T-helper 2 cell treated with Interferon-gamma antibody and Interleukin-4, amounts not matched to agents 5 μg/mL and 100 μg/mL, for 36 hours (primary cell): ENCODE data around the gene CNTLN.
"Not testable (repeated sequence)": the region's sequence is repeated elsewhere in the genome, so short reads cannot be mapped to it uniquely, and the experiment has no call there.

Experiments used
- DNase-seq: peaks from one replicate; pipeline ENCODE4 v3.0.0; 2021; ENCODE audit warnings: low spot score
- H3K27ac Mint-ChIP-seq: one replicate; pipeline ENCODE4 v1.8.0; 2021; ENCODE audit warnings: mild to moderate bottlenecking, mixed read lengths
- H3K27me3 Mint-ChIP-seq: one replicate; pipeline ENCODE4 v1.8.0; 2021; ENCODE audit warnings: low read depth, mixed read lengths
- H3K36me3 Mint-ChIP-seq: one replicate; pipeline ENCODE4 v1.8.0; 2021; ENCODE audit warnings: low read depth, mixed read lengths
- H3K4me1 Mint-ChIP-seq: one replicate; pipeline ENCODE4 v1.8.0; 2021; ENCODE audit warnings: low read depth, mixed read lengths
- H3K4me3 Mint-ChIP-seq: one replicate; pipeline ENCODE4 v1.8.0; 2022; ENCODE audit warnings: mild to moderate bottlenecking, moderate library complexity, mixed read lengths
- H3K9me3 Mint-ChIP-seq: one replicate; pipeline ENCODE4 v1.8.0; 2021; ENCODE audit warnings: mixed read lengths

The CNTLN gene

DNA sequence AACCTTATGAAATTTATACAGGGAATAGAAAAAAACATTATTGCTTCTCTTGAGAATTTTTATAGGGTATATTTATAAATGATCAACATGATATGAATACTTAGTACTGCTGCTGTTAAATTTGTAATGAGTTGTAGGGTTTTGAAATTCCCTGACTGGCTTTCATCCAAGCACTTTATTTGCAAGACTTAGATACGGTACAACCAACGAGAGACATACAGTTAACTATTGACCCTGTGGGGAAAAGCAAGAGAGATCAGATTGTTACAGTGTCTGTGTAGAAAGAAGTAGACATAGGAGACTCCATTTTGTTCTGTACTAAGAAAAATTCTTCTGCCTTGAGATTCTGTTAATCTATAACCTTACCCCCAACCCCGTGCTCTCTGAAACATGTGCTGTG lies 310.3 kb downstream of the CNTLN start:
- not testable (repeated sequence) for H3K4me3 Mint-ChIP-seq, DNase-seq, H3K27me3 Mint-ChIP-seq, H3K27ac Mint-ChIP-seq, H3K9me3 Mint-ChIP-seq, H3K36me3 Mint-ChIP-seq, H3K4me1 Mint-ChIP-seq

- Mint-ChIP-seq H3K27me3 (no peaks in the 10 kb centered on the region), H3K4me1 (no peaks in the 10 kb centered on the region), H3K27ac (no peak overlapping the region), H3K36me3 (no peaks in the 10 kb centered on the region), H3K4me3 (no peak overlapping the region), H3K9me3 (no peaks in the 10 kb centered on the region)
- no peak for DNase-seq
Measured at GRCh38 chr9:17453751-17454150, 318.9 kb downstream of the CNTLN start.

DNA sequence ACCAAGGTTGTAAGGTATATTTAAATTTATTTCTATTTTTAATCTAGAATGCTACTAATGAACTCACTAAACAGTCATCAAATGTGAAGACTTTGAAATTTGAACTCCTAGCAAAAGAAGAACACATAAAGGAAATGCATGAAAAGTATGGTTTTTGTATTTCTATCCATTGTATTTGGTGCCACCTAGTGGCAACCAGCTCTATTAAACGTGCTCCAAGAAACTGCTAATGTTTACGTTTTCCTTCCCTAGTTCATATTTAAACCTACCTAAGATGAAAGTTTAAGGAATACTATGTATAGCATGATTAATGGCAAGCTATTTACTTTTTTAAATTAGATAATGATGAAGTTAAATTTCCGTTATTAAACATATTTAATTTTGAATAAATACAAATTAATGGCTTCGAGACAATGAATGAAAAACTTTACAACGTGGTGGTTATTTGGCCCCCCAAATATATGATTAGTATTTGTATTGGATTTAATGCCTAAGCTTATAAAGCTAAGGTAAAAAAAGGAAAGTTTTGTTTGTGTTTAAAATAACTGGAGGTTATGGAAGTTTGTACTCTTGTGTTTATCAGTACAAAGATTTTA lies 328.1 kb downstream of the CNTLN start:
- no peaks in the 10 kb centered on the region for H3K4me1 Mint-ChIP-seq
- no peaks in the 10 kb centered on the region for H3K27me3 Mint-ChIP-seq
- H3K36me3 Mint-ChIP-seq = no peaks in the 10 kb centered on the region
- no peak for DNase-seq
- no peak overlapping the region for H3K27ac Mint-ChIP-seq
- H3K4me3 Mint-ChIP-seq = no peak overlapping the region
- no peaks in the 10 kb centered on the region for H3K9me3 Mint-ChIP-seq

DNA sequence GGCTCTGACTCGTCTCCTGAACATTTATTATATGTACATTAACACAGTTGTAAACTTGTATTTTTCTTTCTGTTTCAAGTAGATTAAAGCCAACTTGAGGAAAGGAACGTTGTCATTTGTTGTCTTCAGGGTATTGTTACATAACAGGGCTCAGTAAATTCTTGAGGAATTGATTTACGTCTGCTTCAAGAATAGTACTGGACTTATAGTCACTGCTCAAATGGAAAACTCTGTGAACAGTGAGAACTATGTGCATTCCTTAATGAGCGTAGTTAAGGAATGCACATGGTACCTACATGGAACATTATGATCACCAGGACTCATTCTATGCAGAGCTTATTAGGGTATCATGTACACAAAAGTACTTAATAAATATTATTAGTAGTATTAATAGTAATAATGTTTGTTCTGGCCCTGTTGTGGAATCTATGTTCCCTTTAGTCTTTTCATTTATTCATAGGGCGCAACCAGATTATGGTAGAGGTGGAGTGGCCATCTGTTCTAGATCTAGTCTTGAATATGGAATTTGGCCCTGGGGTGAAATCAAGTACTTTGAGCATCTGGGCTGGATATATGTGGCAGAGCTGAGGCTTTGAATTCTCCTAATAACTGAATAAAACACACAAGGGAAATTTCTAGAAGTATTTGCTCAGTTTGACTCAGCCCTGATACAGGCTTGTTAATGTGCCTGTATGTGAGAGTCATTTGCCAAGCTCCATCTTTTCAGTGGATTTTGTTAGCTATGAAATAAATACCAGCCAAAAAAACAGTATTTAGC lies 335.4 kb downstream of the CNTLN start:
- Mint-ChIP-seq H3K9me3 (no peaks in the 10 kb centered on the region), H3K27ac (no peak overlapping the region), H3K4me1 (no peaks in the 10 kb centered on the region), H3K27me3 (no peaks in the 10 kb centered on the region), H3K4me3 (no peak overlapping the region), H3K36me3 (no peaks in the 10 kb centered on the region)
- no peak for DNase-seq

DNA sequence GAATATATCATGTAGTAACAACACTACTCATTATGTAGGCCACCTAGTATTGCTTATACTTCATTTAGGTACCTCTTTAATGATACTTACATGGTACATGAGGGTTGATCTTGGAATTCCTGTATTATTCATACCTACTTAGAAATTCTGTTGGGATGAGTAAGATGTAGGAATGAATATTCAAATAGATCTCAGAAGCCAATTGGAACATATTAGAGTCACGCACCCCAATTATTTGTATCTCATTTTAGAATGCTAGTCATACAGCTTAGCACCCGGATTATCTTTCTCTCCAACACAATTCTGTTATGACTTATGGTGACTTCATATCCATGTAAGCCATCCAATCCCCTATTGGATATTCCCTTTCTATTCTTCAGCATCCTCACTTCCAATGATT lies 337.3 kb downstream of the CNTLN start:
- Mint-ChIP-seq H3K27ac (no peak overlapping the region), H3K9me3 (no peaks in the 10 kb centered on the region), H3K27me3 (no peaks in the 10 kb centered on the region), H3K4me3 (no peak overlapping the region), H3K36me3 (no peaks in the 10 kb centered on the region), H3K4me1 (no peaks in the 10 kb centered on the region)
- no peak for DNase-seq

GRCh38 chr9:17476401-17476800 lies 341.6 kb downstream of the CNTLN start:
- Mint-ChIP-seq H3K4me1 (no peaks in the 10 kb centered on the region), H3K9me3 (no peaks in the 10 kb centered on the region), H3K36me3 (no peaks in the 10 kb centered on the region), H3K27ac (no peak overlapping the region), H3K27me3 (no peaks in the 10 kb centered on the region), H3K4me3 (no peak overlapping the region)
- no peak for DNase-seq

- Mint-ChIP-seq H3K4me1 (no peaks in the 10 kb centered on the region), H3K9me3 (no peaks in the 10 kb centered on the region), H3K27ac (no peak overlapping the region), H3K27me3 (no peaks in the 10 kb centered on the region), H3K36me3 (no peaks in the 10 kb centered on the region), H3K4me3 (no peak overlapping the region)
- DNase-seq = no peak
Measured at GRCh38 chr9:17477816-17478215, 343.0 kb downstream of the CNTLN start.

GRCh38 chr9:17480966-17481365 lies 346.1 kb downstream of the CNTLN start:
- no peaks in the 10 kb centered on the region for H3K9me3 Mint-ChIP-seq
- H3K27me3 Mint-ChIP-seq = no peaks in the 10 kb centered on the region
- no peak overlapping the region for H3K27ac Mint-ChIP-seq
- no peaks in the 10 kb centered on the region for H3K36me3 Mint-ChIP-seq
- no peak overlapping the region for H3K4me3 Mint-ChIP-seq
- no peaks in the 10 kb centered on the region for H3K4me1 Mint-ChIP-seq
- DNase-seq = no peak

- no peaks in the 10 kb centered on the region for H3K4me1 Mint-ChIP-seq
- H3K4me3 Mint-ChIP-seq = no peak overlapping the region
- no peaks in the 10 kb centered on the region for H3K36me3 Mint-ChIP-seq
- H3K9me3 Mint-ChIP-seq = no peaks in the 10 kb centered on the region
- no peak overlapping the region for H3K27ac Mint-ChIP-seq
- no peaks in the 10 kb centered on the region for H3K27me3 Mint-ChIP-seq
- DNase-seq = no peak
Measured at GRCh38 chr9:17481565-17481964, 346.7 kb downstream of the CNTLN start.

DNA sequence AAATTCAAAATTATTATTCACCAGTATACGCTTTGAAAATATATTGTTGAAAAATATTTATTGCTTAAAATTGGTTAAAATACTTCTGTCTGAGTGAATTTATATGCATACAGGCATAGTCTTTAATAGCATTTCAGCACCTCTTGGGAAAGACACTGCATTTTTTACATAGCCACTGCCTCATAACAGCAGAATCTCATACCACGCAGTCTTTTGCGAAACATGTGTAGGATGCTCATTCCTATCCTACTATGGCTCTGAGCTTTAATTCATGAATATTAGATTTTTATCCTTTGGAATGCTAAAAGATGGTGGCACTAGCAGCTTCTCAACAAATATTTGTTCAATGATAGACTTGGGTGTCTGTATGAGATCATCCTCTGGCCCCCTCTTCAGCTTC lies 350.1 kb downstream of the CNTLN start:
- H3K27me3 Mint-ChIP-seq = no peaks in the 10 kb centered on the region
- H3K27ac Mint-ChIP-seq = no peak overlapping the region
- no peak for DNase-seq
- no peaks in the 10 kb centered on the region for H3K4me1 Mint-ChIP-seq
- no peaks in the 10 kb centered on the region for H3K9me3 Mint-ChIP-seq
- no peaks in the 10 kb centered on the region for H3K36me3 Mint-ChIP-seq
- H3K4me3 Mint-ChIP-seq = no peak overlapping the region

DNA sequence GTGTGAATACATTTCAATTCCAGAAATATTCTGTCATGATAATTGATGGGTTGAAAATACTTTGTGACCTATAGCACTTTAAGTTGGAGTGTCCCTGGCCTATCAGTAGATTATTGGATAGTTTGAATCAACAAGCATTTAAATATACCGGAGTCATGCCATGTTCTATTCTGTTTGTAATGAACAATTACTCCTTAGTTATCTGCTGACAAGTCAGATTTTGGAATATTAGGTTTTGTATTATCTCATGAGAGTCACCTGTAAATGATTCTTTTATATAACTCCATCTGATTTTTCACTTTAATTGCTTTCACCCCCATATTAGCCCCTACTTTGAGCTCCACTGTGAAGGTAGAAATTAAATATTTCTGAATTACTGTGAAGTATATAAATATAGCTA lies 351.6 kb downstream of the CNTLN start:
- Mint-ChIP-seq H3K4me3 (no peak overlapping the region), H3K27ac (no peak overlapping the region), H3K4me1 (no peaks in the 10 kb centered on the region), H3K27me3 (no peaks in the 10 kb centered on the region), H3K36me3 (no peaks in the 10 kb centered on the region), H3K9me3 (no peaks in the 10 kb centered on the region)
- DNase-seq = no peak

DNA sequence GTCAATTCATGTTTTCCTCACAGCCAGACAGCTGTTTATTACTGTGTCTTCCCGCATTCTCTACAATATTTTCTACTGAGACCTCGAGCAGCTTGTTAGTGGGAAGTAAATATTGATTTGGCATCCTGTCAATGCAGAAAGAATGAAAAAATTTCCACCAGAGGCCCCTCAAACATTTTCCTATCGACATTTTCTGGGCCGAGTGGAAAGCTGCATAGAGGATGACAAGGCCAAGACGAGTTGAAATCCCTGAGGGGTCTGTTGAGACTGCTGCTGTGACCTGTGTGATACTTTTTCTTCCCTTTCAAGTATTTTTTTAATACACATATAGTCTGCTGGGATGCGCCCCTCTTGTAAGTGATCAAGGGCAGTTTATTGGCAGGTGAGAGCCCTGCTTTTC lies 352.6 kb downstream of the CNTLN start:
- DNase-seq = no peak
- H3K4me3 Mint-ChIP-seq = no peak overlapping the region
- no peak overlapping the region for H3K27ac Mint-ChIP-seq
- H3K27me3 Mint-ChIP-seq = no peaks in the 10 kb centered on the region
- H3K36me3 Mint-ChIP-seq = no peaks in the 10 kb centered on the region
- H3K9me3 Mint-ChIP-seq = no peaks in the 10 kb centered on the region
- no peaks in the 10 kb centered on the region for H3K4me1 Mint-ChIP-seq

GRCh38 chr9:17488662-17489061 lies 353.8 kb downstream of the CNTLN start:
- DNase-seq = no peak
- H3K4me1 Mint-ChIP-seq = no peaks in the 10 kb centered on the region
- H3K9me3 Mint-ChIP-seq = no peaks in the 10 kb centered on the region
- H3K4me3 Mint-ChIP-seq = no peak overlapping the region
- no peaks in the 10 kb centered on the region for H3K36me3 Mint-ChIP-seq
- H3K27ac Mint-ChIP-seq = no peak overlapping the region
- no peaks in the 10 kb centered on the region for H3K27me3 Mint-ChIP-seq

DNA sequence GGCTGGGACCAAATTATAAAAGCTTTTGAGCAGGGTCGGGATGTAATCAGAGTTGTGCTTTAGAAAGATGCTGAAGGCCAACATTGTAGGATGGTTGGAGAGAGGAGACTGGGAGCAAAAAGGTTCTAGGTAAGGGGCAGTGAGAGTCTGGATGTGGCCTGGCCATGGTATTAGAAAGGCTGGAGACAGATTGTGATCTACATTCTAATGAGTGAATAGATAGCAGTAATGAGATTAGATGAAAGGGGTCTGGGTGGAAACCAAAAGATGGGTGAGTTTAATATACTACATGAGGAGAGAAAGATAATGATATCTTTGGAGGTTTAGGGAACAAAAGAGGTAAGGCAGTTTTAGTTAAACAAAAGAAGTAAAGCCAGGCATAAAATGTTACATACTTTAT lies 355.3 kb downstream of the CNTLN start:
- DNase-seq = no peak
- Mint-ChIP-seq H3K4me1 (no peaks in the 10 kb centered on the region), H3K9me3 (no peaks in the 10 kb centered on the region), H3K36me3 (no peaks in the 10 kb centered on the region), H3K27me3 (no peaks in the 10 kb centered on the region), H3K27ac (no peak overlapping the region), H3K4me3 (no peak overlapping the region)

DNA sequence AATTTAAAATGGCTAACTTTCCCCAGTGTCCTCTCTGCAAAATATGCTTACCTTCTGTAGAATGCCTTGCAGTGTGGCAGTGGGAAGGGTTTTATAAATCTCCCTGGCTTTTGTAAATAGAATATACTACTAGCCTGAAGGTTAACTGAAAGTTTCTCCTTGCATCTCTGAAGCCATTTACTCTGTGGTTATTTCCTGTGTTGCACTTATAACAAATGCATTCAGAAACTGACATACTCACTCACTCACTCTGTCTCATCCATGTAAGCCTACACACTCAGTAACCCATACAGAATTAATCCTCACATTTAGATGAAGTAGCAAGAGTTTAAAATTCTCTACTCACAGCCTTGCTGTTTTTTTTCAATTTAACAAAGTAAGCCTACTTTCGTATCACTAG lies 356.9 kb downstream of the CNTLN start:
- Mint-ChIP-seq H3K4me1 (no peaks in the 10 kb centered on the region), H3K9me3 (no peaks in the 10 kb centered on the region), H3K4me3 (no peak overlapping the region), H3K27ac (no peak overlapping the region), H3K27me3 (no peaks in the 10 kb centered on the region), H3K36me3 (no peaks in the 10 kb centered on the region)
- DNase-seq = no peak
